Ectodermal cell (in vitro differentiated cells): Measurements from ENCODE around the gene NUTM2G.
"Not testable (repeated sequence)": the region's sequence is repeated elsewhere in the genome, so short reads cannot be mapped to it uniquely, and the experiment has no call there.

ENCODE experiments used
- H3K27ac ChIP-seq: 2 replicates; pipeline ENCODE4 v1.7.0; 2013; ENCODE audit warnings: mild to moderate bottlenecking, low read depth, low read length; ENCODE audit not compliant: insufficient read depth, poor library complexity, severe bottlenecking
- H3K27me3 ChIP-seq: 2 replicates; pipeline ENCODE4 v1.7.0; 2013; ENCODE audit warnings: mild to moderate bottlenecking, low read length; ENCODE audit not compliant: insufficient read depth, control insufficient read depth, poor library complexity, severe bottlenecking
- H3K36me3 ChIP-seq: one replicate; pipeline ENCODE4 v1.7.0; 2013; ENCODE audit warnings: low read length; ENCODE audit not compliant: control insufficient read depth, insufficient read depth
- H3K4me1 ChIP-seq: one replicate; pipeline ENCODE4 v1.7.0; 2013; ENCODE audit warnings: low read length; ENCODE audit not compliant: control insufficient read depth, insufficient read depth
- H3K4me3 ChIP-seq: 2 replicates; pipeline ENCODE4 v1.7.0; 2013; ENCODE audit warnings: low read depth, low read length, control low read depth; ENCODE audit not compliant: insufficient read depth
- H3K9me3 ChIP-seq: 2 replicates; pipeline ENCODE4 v1.7.0; 2013; ENCODE audit warnings: mild to moderate bottlenecking, low read length, moderate library complexity; ENCODE audit not compliant: control insufficient read depth
- WGBS, 2 experiments: methylation state at CpG; one replicate each; pipeline ENCODE4 v1.1.7; 2013; ENCODE audit warnings: missing lambda C conversion rate in 2 of 2; 5-methylcytosine and 5-hydroxymethylcytosine counted together

The NUTM2G gene

GRCh38 chr9:96916531-96916930 lies 12.1 kb upstream of the NUTM2G start:
- H3K9me3 ChIP-seq, H3K36me3 ChIP-seq: not testable (repeated sequence)
- 95 to 100% methylated on average over 1 to 2 of the region's 6 CpGs for WGBS, 2 experiments

GRCh38 chr9:96918550-96918949 lies 10.1 kb upstream of the NUTM2G start:
- H3K36me3 ChIP-seq, H3K9me3 ChIP-seq, H3K4me3 ChIP-seq, H3K27ac ChIP-seq, H3K27me3 ChIP-seq, H3K4me1 ChIP-seq: not testable (repeated sequence)
- 63 to 76% methylated on average over 6 of the region's 6 CpGs for WGBS, 2 experiments

More at GRCh38 chr9:96916531-96916930, 12.1 kb upstream of the NUTM2G start:
- not testable (repeated sequence) for H3K4me1 ChIP-seq, H3K4me3 ChIP-seq, H3K27ac ChIP-seq, H3K27me3 ChIP-seq

GRCh38 chr9:96920803-96921202 lies 7.8 kb upstream of the NUTM2G start:
- H3K27me3 ChIP-seq, H3K4me3 ChIP-seq, H3K9me3 ChIP-seq, H3K36me3 ChIP-seq, H3K4me1 ChIP-seq, H3K27ac ChIP-seq: not testable (repeated sequence)
- 100% methylated on average over 1 to 2 of the region's 4 CpGs for WGBS, 2 experiments

GRCh38 chr9:96925587-96925986 lies 3.1 kb upstream of the NUTM2G start:
- not testable (repeated sequence) for H3K9me3 ChIP-seq, H3K36me3 ChIP-seq, H3K27me3 ChIP-seq, H3K4me1 ChIP-seq, H3K4me3 ChIP-seq, H3K27ac ChIP-seq
- 96 to 100% methylated on average over 4 of the region's 5 CpGs for WGBS, 2 experiments

- not testable (repeated sequence) for H3K36me3 ChIP-seq, H3K27ac ChIP-seq, H3K9me3 ChIP-seq, H3K4me3 ChIP-seq, H3K27me3 ChIP-seq, H3K4me1 ChIP-seq
- WGBS, 2 experiments, result 79 to 83% methylated on average over 12 of the region's 13 CpGs
Observed at GRCh38 chr9:96931665-96932064, 3.0 kb downstream of the NUTM2G start.

- WGBS, 2 experiments, result 91 to 92% methylated on average over 4 to 6 of the region's 14 CpGs
- H3K9me3 ChIP-seq, H3K4me3 ChIP-seq: not testable (repeated sequence)
Observed at GRCh38 chr9:96934097-96934496, 5.5 kb downstream of the NUTM2G start.

GRCh38 chr9:96934706-96935105 lies 6.1 kb downstream of the NUTM2G start:
- H3K4me1 ChIP-seq, H3K27me3 ChIP-seq, H3K27ac ChIP-seq, H3K4me3 ChIP-seq, H3K9me3 ChIP-seq, H3K36me3 ChIP-seq: not testable (repeated sequence)
- 85 to 100% methylated on average over 2 of the region's 5 CpGs for WGBS, 2 experiments

More at GRCh38 chr9:96934097-96934496, 5.5 kb downstream of the NUTM2G start:
- H3K27me3 ChIP-seq, H3K36me3 ChIP-seq, H3K27ac ChIP-seq, H3K4me1 ChIP-seq: not testable (repeated sequence)

GRCh38 chr9:96935401-96935800 lies 6.8 kb downstream of the NUTM2G start:
- not testable (repeated sequence) for H3K36me3 ChIP-seq
- 94 to 95% methylated on average over 12 to 15 of the region's 15 CpGs for WGBS, 2 experiments

GRCh38 chr9:96937442-96937841 lies 8.8 kb downstream of the NUTM2G start:
- not testable (repeated sequence) for H3K27me3 ChIP-seq, H3K27ac ChIP-seq, H3K4me1 ChIP-seq, H3K9me3 ChIP-seq, H3K4me3 ChIP-seq, H3K36me3 ChIP-seq
- WGBS, 2 experiments, result 100% methylated on average over 2 of the region's 3 CpGs; no CpG with 5 or more reads in 1 of the 2 experiments

More at GRCh38 chr9:96935401-96935800, 6.8 kb downstream of the NUTM2G start:
- not testable (repeated sequence) for H3K4me1 ChIP-seq, H3K4me3 ChIP-seq, H3K9me3 ChIP-seq, H3K27ac ChIP-seq, H3K27me3 ChIP-seq

GRCh38 chr9:96938957-96939665 lies 10.5 kb downstream of the NUTM2G start:
- not testable (repeated sequence) for H3K4me3 ChIP-seq, H3K27ac ChIP-seq, H3K4me1 ChIP-seq, H3K9me3 ChIP-seq, H3K36me3 ChIP-seq, H3K27me3 ChIP-seq
- no CpG with 5 or more reads among the region's 10 CpGs for WGBS, 2 experiments

GRCh38 chr9:96940982-96941381 lies 12.3 kb downstream of the NUTM2G start:
- H3K4me3 ChIP-seq, H3K4me1 ChIP-seq, H3K9me3 ChIP-seq, H3K27me3 ChIP-seq, H3K36me3 ChIP-seq, H3K27ac ChIP-seq: not testable (repeated sequence)
- whole genome bisulfite sequencing, 2 experiments, result no CpG with 5 or more reads among the region's 7 CpGs
